GM12891 (cell line): ENCODE measurements around the gene FOSB.

Experiments
- PAX5 ChIP-seq: IDR thresholded peaks from 2 replicates; pipeline ENCODE4 v1.6.1; 2011; ENCODE audit warnings: low read length, moderate library complexity, mild to moderate bottlenecking; ENCODE audit not compliant: insufficient read depth, severe bottlenecking
- POLR2A ChIP-seq: IDR thresholded peaks from 2 replicates; pipeline ENCODE4 v1.6.1; 2011; ENCODE audit warnings: low read depth, low read length, control low read depth
- POLR2AphosphoS5 ChIP-seq: IDR thresholded peaks from 2 replicates; pipeline ENCODE4 v1.6.1; 2011; ENCODE audit warnings: low read depth, low read length, control low read depth
- TAF1 ChIP-seq: IDR thresholded peaks from 2 replicates; pipeline ENCODE4 v1.6.1; 2011; ENCODE audit warnings: low read depth, low read length, control low read depth

GRCh38 chr19:45501730-45502014 lies 33.9 kb downstream of the FOSB start:
- no peak for TF ChIP-seq PAX5
- no peak for TF ChIP-seq POLR2A
- TF ChIP-seq POLR2AphosphoS5, result no peak
- no peak for TF ChIP-seq TAF1
